Activated CD8-positive, alpha-beta T cell treated with anti-CD3 and anti-CD28 coated beads, Interleukin-2, amount 10 ng/mL, durations not matched to agents 7 days and 5 days (primary cell): ENCODE data around the gene CD207. TPM values are rescaled to one million over a fixed set of nuclear protein-coding genes. Genes with fewer than 3 reads are reported as not detected.
A peak's percentile ranks its signal among the peaks of the same experiment; 100 is the strongest.
"Not testable (repeated sequence)": the region's sequence is repeated elsewhere in the genome, so short reads cannot be mapped to it uniquely, and the experiment has no call there.

Source experiments
- ATAC-seq: fragments of 150-1000 bp; cut with Tn5 transposase; one replicate; pipeline ENCODE4 v1.10.0; 2021; ENCODE audit warnings: moderate library complexity
- CTCF ChIA-PET: fragments of 350-600 bp; sonication (Branson Sonifier 250); formaldehyde crosslinking; loops from one replicate; lab custom pipeline; 2021; ENCODE audit warnings: antibody characterized with exemption; lab: Charles Lee
- POLR2A ChIA-PET: fragments of 350-600 bp; sonication (Branson Sonifier 250); formaldehyde crosslinking; loops from one replicate; lab custom pipeline; 2021; ENCODE audit warnings: antibody characterized with exemption; lab: Charles Lee
- DNase-seq: peaks from one replicate; pipeline ENCODE4 v3.0.0-alpha.2; 2020
- H3K27ac Mint-ChIP-seq: one replicate; pipeline ENCODE4 v1.8.0; 2021; ENCODE audit warnings: mild to moderate bottlenecking, mixed read lengths
- H3K27me3 Mint-ChIP-seq: one replicate; pipeline ENCODE4 v1.8.0; 2021; ENCODE audit warnings: low read depth, mixed read lengths
- H3K36me3 Mint-ChIP-seq: one replicate; pipeline ENCODE4 v1.8.0; 2021; ENCODE audit warnings: low read depth, mixed read lengths
- H3K4me1 Mint-ChIP-seq: one replicate; pipeline ENCODE4 v1.8.0; 2021; ENCODE audit warnings: low read depth, mixed read lengths
- H3K4me3 Mint-ChIP-seq: one replicate; pipeline ENCODE4 v1.8.0; 2021; ENCODE audit warnings: mild to moderate bottlenecking, mixed read lengths
- H3K9me3 Mint-ChIP-seq: one replicate; pipeline ENCODE4 v1.8.0; 2022; ENCODE audit warnings: mixed read lengths; ENCODE audit not compliant: insufficient read depth
- total RNA-seq, 2 experiments: library from RNA; stranded (reverse); gene quantifications; one replicate each; pipeline ENCODE4 v1.2.3, GENCODE V29; 2021

CD207 gene
- total RNA-seq, 2 experiments from 2014 or later, result not detected

- POLR2A ChIA-PET, result no interaction called here
- no peaks in the 10 kb centered on the region for H3K9me3 Mint-ChIP-seq
- no peak overlapping the region for H3K27ac Mint-ChIP-seq
- CTCF ChIA-PET, result interaction anchor here (1.2 kb wide), 1 partner anchor 22 kb away, joined by 3 read pairs; no protein-coding TSS in a partner anchor
- no peak overlapping the region for H3K4me3 Mint-ChIP-seq
- H3K36me3 Mint-ChIP-seq, result no peaks in the 10 kb centered on the region
- peaks cover 7% of the 10 kb centered on the region for H3K27me3 Mint-ChIP-seq
- no peaks in the 10 kb centered on the region for H3K4me1 Mint-ChIP-seq
- ATAC-seq (no peak), DNase-seq (no peak)
Observed at GRCh38 chr2:70807102-70807827, 28.4 kb downstream of the CD207 start.

GRCh38 chr2:70806620-70807019 is 29.0 kb downstream of the CD207 start:
- Mint-ChIP-seq H3K9me3 (no peaks in the 10 kb centered on the region), H3K27me3 (peaks cover 7% of the 10 kb centered on the region), H3K4me3 (no peak overlapping the region), H3K27ac (no peak overlapping the region), H3K4me1 (no peaks in the 10 kb centered on the region), H3K36me3 (no peaks in the 10 kb centered on the region)
- no peak for ATAC-seq
- CTCF ChIA-PET, result interaction anchor here (1.2 kb wide), 1 partner anchor 21 kb away, joined by 3 read pairs; no protein-coding TSS in a partner anchor
- POLR2A ChIA-PET, result no interaction called here
- DNase-seq, result no peak

- no peaks in the 10 kb centered on the region for H3K36me3 Mint-ChIP-seq
- ATAC-seq, result no peak
- peaks cover 7% of the 10 kb centered on the region for H3K27me3 Mint-ChIP-seq
- H3K9me3 Mint-ChIP-seq, result no peaks in the 10 kb centered on the region
- H3K4me1 Mint-ChIP-seq, result no peaks in the 10 kb centered on the region
- ChIA-PET POLR2A (no interaction called here), CTCF (no interaction called here)
- H3K4me3 Mint-ChIP-seq, result no peak overlapping the region
- no peak for DNase-seq
- H3K27ac Mint-ChIP-seq, result no peak overlapping the region
Observed at GRCh38 chr2:70806013-70806412, 29.6 kb downstream of the CD207 start.

GRCh38 chr2:70801607-70802263 is 33.9 kb downstream of the CD207 start:
- Mint-ChIP-seq H3K9me3 (peaks cover 5% of the 10 kb centered on the region), H3K36me3 (no peaks in the 10 kb centered on the region), H3K4me3 (no peak overlapping the region), H3K4me1 (no peaks in the 10 kb centered on the region), H3K27me3 (peaks cover 19% of the 10 kb centered on the region), H3K27ac (no peak overlapping the region)
- DNase-seq, result no peak
- no peak for ATAC-seq
- ChIA-PET POLR2A (no interaction called here), CTCF (no interaction called here)

GRCh38 chr2:70799706-70800105 is 35.9 kb downstream of the CD207 start:
- Mint-ChIP-seq H3K4me3 (no peak overlapping the region), H3K36me3 (no peaks in the 10 kb centered on the region)
- no peak for DNase-seq

GRCh38 chr2:70797996-70798395 is 37.6 kb downstream of the CD207 start:
- CTCF ChIA-PET, ATAC-seq, H3K27ac Mint-ChIP-seq, H3K36me3 Mint-ChIP-seq, H3K4me1 Mint-ChIP-seq, POLR2A ChIA-PET, DNase-seq, H3K4me3 Mint-ChIP-seq, H3K9me3 Mint-ChIP-seq: not testable (repeated sequence)
- H3K27me3 Mint-ChIP-seq, result peaks cover 23% of the 10 kb centered on the region

More at GRCh38 chr2:70799706-70800105, 35.9 kb downstream of the CD207 start:
- H3K9me3 Mint-ChIP-seq, result peaks cover 5% of the 10 kb centered on the region
- no peak overlapping the region for H3K27ac Mint-ChIP-seq
- no peak for ATAC-seq
- peaks cover 20% of the 10 kb centered on the region for H3K27me3 Mint-ChIP-seq
- POLR2A ChIA-PET, result no interaction called here
- CTCF ChIA-PET, result no interaction called here
- no peaks in the 10 kb centered on the region for H3K4me1 Mint-ChIP-seq

- Mint-ChIP-seq H3K9me3 (peaks cover 5% of the 10 kb centered on the region), H3K4me3 (no peak overlapping the region), H3K27me3 (peaks cover 28% of the 10 kb centered on the region), H3K36me3 (no peaks in the 10 kb centered on the region), H3K27ac (no peak overlapping the region), H3K4me1 (no peaks in the 10 kb centered on the region)
- ATAC-seq (no peak), DNase-seq (no peak)
- ChIA-PET POLR2A (no interaction called here), CTCF (interaction anchor here (1.5 kb wide), 1 partner anchor 73 kb away, joined by 4 read pairs; no protein-coding TSS in a partner anchor)
Observed at GRCh38 chr2:70797506-70797905, 38.1 kb downstream of the CD207 start.

GRCh38 chr2:70796262-70796661 is 39.4 kb downstream of the CD207 start:
- peaks cover 36% of the 10 kb centered on the region for H3K27me3 Mint-ChIP-seq
- H3K9me3 Mint-ChIP-seq, result peaks cover 5% of the 10 kb centered on the region
- CTCF ChIA-PET, result interaction anchor here (1.2 to 1.5 kb wide), 2 partner anchors 9 to 74 kb away, joined by 4 to 5 read pairs; no protein-coding TSS in a partner anchor
- H3K4me3 Mint-ChIP-seq, result no peak overlapping the region
- no peak overlapping the region for H3K27ac Mint-ChIP-seq
- no peaks in the 10 kb centered on the region for H3K36me3 Mint-ChIP-seq
- H3K4me1 Mint-ChIP-seq, result no peaks in the 10 kb centered on the region
- POLR2A ChIA-PET, result no interaction called here
- DNase-seq, result no peak
- ATAC-seq, result no peak

- no peak overlapping the region for H3K4me3 Mint-ChIP-seq
- no peak for ATAC-seq
- no peak overlapping the region for H3K27ac Mint-ChIP-seq
- H3K9me3 Mint-ChIP-seq, result peaks cover 5% of the 10 kb centered on the region
- H3K36me3 Mint-ChIP-seq, result no peaks in the 10 kb centered on the region
- CTCF ChIA-PET, result no interaction called here
- peaks cover 41% of the 10 kb centered on the region for H3K27me3 Mint-ChIP-seq
- DNase-seq, result no peak
- no peaks in the 10 kb centered on the region for H3K4me1 Mint-ChIP-seq
- POLR2A ChIA-PET, result no interaction called here
Observed at GRCh38 chr2:70795164-70795995, 40.2 kb downstream of the CD207 start.

- no peak overlapping the region for H3K27ac Mint-ChIP-seq
- H3K4me3 Mint-ChIP-seq, result no peak overlapping the region
- H3K4me1 Mint-ChIP-seq, result peaks cover 5% of the 10 kb centered on the region
- H3K27me3 Mint-ChIP-seq, result peaks cover 39% of the 10 kb centered on the region
- CTCF ChIA-PET, result interaction anchor here (0.9 to 1.7 kb wide), 4 partner anchors 69 to 173 kb away, joined by 3 to 6 read pairs (median 6); no protein-coding TSS in a partner anchor
- ATAC-seq, result no peak
- DNase-seq, result no peak
- H3K36me3 Mint-ChIP-seq, result no peaks in the 10 kb centered on the region
- POLR2A ChIA-PET, result no interaction called here
- H3K9me3 Mint-ChIP-seq, result no peaks in the 10 kb centered on the region
Observed at GRCh38 chr2:70793450-70793849, 42.2 kb downstream of the CD207 start.

- Mint-ChIP-seq H3K27ac (no peak within 1 kb of the TSS), H3K4me3 (peak within 1 kb of the TSS; percentile 65), H3K9me3 (no peaks in the 10 kb centered on the region), H3K36me3 (no peaks in the 10 kb centered on the region), H3K4me1 (peaks cover 5% of the 10 kb centered on the region), H3K27me3 (peaks cover 53% of the 10 kb centered on the region)
- ChIA-PET POLR2A (no interaction called here), CTCF (interaction anchor here (0.6 to 4.9 kb wide), 14 partner anchors 21 to 161 kb away, joined by 3 to 31 read pairs (median 4); partner anchors contain the start of gene ADD2)
- no peak for DNase-seq
- ATAC-seq, result peak; percentile 27
Observed at GRCh38 chr2:70790136-70790828, 45.3 kb downstream of the CD207 start, which contains the start of gene FIGLA. Gene FIGLA, minus strand, starts transcription at chr2:70790643. Its CDS starts 5 bp downstream, at chr2:70790638.
